HL-60 (cell line): Measurements from ENCODE around the gene SLCO4A1.

Source experiments
- DNase-seq, 2 experiments: peaks; one replicate each; pipeline ENCODE4 v3.0.0-alpha.2; 2010 to 2020; ENCODE audit warnings: low read depth in 1 of 2, low spot score in 1 of 2
- H3K27ac ChIP-seq: fragments of 250-450 bp; sonication (Bioruptor Pico); replicated peaks from 2 replicates; pipeline ENCODE4 v1.5.1; 2020; ENCODE audit warnings: mild to moderate bottlenecking, moderate library complexity
- H3K27me3 ChIP-seq: fragments of 250-450 bp; sonication (Bioruptor Pico); 2 replicates; pipeline ENCODE4 v1.5.1; 2021; ENCODE audit warnings: mild to moderate bottlenecking, moderate library complexity; ENCODE audit not compliant: insufficient read depth, poor library complexity, severe bottlenecking
- H3K4me3 ChIP-seq: replicated peaks from 2 replicates; pipeline ENCODE4 v1.5.1; 2011; ENCODE audit warnings: mild to moderate bottlenecking, control low read depth, low read length; ENCODE audit not compliant: insufficient read depth
- GABPA ChIP-seq: IDR thresholded peaks from 2 replicates; pipeline ENCODE4 v1.6.1; 2012; ENCODE audit warnings: low read depth
- POLR2AphosphoS5 ChIP-seq: IDR thresholded peaks from 2 replicates; pipeline ENCODE4 v1.6.1; 2012; ENCODE audit warnings: low read depth
- REST ChIP-seq: IDR thresholded peaks from 2 replicates; pipeline ENCODE4 v1.6.1; 2012; ENCODE audit warnings: low read depth; ENCODE audit not compliant: insufficient replicate concordance
- SPI1 ChIP-seq: IDR thresholded peaks from 2 replicates; pipeline ENCODE4 v1.6.1; 2012; ENCODE audit warnings: low read depth, mild to moderate bottlenecking, borderline replicate concordance
- TF ChIP-seq, protein P1 (sequence below): IDR thresholded peaks from one replicate; pipeline ENCODE4 v1.5.1; 2011; ENCODE audit warnings: low read length, control low read depth, inconsistent platforms; ENCODE audit not compliant: insufficient read depth

Gene SLCO4A1

GRCh38 chr20:62620625-62621024 is 21.7 kb upstream of the SLCO4A1 start:
- Histone ChIP-seq H3K27ac (no peak overlapping the region), H3K27me3 (no peaks in the 10 kb centered on the region), H3K4me3 (no peak overlapping the region)
- TF ChIP-seq SPI1 (no peak), POLR2AphosphoS5 (no peak)
- TF ChIP-seq, protein P1, sequence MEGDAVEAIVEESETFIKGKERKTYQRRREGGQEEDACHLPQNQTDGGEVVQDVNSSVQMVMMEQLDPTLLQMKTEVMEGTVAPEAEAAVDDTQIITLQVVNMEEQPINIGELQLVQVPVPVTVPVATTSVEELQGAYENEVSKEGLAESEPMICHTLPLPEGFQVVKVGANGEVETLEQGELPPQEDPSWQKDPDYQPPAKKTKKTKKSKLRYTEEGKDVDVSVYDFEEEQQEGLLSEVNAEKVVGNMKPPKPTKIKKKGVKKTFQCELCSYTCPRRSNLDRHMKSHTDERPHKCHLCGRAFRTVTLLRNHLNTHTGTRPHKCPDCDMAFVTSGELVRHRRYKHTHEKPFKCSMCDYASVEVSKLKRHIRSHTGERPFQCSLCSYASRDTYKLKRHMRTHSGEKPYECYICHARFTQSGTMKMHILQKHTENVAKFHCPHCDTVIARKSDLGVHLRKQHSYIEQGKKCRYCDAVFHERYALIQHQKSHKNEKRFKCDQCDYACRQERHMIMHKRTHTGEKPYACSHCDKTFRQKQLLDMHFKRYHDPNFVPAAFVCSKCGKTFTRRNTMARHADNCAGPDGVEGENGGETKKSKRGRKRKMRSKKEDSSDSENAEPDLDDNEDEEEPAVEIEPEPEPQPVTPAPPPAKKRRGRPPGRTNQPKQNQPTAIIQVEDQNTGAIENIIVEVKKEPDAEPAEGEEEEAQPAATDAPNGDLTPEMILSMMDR, result no peak
- DNase-seq, result no peak

DNA sequence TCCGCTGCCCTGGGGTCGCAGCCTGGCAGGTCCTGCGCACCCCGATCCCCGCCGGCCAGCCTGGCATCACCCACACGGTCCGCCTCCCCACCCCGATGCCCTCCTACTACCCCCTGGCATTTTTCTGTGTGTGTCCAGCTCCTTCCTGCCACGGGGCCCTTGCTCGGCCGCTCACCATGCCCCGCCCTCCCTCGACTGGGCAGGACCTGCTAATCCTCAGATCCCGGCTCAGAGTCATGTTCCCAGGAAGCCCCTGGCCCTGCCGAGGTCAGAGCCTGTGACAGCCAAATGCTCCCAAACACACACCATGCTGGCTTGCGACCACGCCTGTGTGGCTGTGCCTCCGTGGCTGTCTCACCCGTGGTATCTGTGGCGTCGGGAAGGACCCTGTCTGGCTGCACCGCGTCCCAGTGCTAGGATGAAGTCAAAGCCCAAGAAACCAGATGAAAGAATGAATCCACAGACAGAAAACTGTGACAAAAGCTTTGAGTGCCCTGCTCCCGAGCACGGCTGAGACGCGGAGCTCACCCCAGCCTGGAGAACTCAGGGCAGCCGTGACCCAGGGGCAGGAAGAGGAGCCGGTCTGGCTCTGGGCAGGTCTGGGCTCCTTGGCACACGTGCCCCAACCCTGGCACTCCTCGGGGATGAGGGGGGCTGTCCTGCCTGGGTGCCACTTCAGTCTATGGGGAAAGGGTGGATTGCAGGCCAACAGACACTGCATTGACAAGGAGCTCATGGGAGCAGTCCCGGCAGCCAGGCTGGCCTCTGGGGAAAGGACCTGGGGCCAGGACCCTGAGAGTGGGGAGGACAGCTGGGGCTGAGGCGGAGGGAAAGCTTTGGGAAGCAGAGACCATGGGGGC is 20.8 kb upstream of the SLCO4A1 start:
- no peak overlapping the region for H3K4me3 ChIP-seq
- H3K27me3 ChIP-seq, result no peaks in the 10 kb centered on the region
- no peak for DNase-seq
- H3K27ac ChIP-seq, result no peak overlapping the region
- TF ChIP-seq, protein P1, result no peak
- TF ChIP-seq POLR2AphosphoS5 (no peak), SPI1 (no peak), GABPA (no peak), REST (no peak)

DNA sequence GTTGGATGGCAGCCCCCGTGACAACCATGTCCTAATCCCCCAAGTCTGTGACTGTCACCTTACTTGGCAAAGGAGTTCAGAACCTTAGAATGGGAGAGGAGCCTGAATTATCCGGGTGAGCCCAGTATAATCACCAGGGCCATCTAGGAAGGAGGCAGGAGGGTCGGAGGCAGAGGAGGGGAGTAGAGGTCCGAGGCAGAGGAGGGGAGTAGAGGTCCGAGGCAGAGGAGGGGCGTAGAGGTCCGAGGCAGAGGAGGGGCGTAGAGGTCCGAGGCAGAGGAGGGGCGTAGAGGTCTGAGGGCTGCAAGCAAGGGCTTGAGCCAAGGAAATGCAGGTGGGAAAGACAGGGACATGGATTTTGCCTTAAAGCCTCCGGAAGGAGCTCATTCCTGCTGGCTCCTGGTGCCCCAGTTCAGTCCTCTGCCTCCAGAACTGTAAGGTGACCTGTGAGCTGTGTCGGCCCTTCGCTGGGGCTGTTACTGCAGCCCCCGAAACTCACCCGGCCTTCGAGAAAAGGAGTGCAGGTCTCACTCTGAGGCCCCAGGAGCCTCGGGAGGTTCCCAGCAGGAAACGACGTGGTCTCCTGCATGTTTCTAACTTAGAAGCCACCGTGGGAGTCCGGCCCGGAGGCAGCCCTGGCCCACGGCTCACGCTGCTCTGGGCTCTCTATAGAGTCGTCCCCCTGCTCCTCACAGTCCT is 20.0 kb upstream of the SLCO4A1 start:
- Histone ChIP-seq H3K27me3 (no peaks in the 10 kb centered on the region), H3K27ac (peak overlapping the region; percentile 89; the same call in 1 of the 2 replicates), H3K4me3 (no peak overlapping the region)
- no peak for TF ChIP-seq REST
- no peak for TF ChIP-seq SPI1
- no peak for TF ChIP-seq GABPA
- no peak for TF ChIP-seq POLR2AphosphoS5
- TF ChIP-seq, protein P1, result no peak
- DNase-seq, result no peak
